Germinal center (tissue), 1 donor: ENCODE data around the gene RAB11FIP4.

Source experiments
- DNase-seq: peaks from one replicate; pipeline ENCODE4 v3.0.0; 2012; ENCODE audit warnings: mixed read lengths, low spot score

The RAB11FIP4 gene

DNA sequence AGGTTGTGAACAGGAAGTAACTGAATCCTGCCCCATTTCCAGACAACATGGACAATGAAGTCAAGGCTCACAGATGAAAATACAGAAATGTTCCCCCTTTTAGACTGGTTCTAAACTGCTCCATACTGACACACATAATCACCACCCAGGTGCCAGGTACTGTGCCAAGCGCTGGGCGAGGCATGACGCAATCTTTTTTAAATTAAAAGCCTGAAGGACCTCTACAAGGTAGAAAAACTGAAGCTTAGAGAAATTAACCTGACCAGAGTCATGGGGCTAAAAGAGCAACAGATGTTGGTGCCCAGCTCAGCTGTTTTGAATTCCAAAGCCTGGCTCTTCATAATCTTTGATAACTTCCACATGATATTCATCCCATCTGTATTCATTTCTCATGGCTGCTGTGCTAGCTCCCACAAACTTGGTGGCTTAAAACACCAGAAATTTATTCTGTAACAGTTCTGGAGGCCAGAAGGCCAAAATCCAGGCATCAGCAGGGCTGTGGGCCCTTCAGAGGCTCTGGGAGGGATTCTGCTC lies 4.9 kb upstream of the RAB11FIP4 start:
- DNase-seq = no peak

DNA sequence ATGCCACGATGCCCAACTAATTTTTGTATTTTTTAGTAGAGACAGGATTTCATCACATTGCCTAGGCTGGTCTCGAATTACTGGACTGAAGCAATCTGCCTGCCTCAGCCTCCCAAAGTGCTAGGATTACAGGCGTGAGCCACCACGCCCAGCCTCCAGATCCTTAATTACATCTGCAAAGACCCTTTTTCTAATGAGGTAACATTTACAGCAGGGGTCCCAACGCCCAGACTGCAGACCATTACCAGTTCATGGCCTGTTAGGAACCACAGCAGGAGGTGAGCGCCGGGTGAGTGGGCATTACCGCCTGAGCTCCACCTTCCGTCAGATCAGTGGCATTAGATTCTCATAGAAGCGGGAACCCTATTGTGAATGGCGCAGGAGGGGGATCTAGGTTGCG lies 4.0 kb upstream of the RAB11FIP4 start:
- no peak for DNase-seq

DNA sequence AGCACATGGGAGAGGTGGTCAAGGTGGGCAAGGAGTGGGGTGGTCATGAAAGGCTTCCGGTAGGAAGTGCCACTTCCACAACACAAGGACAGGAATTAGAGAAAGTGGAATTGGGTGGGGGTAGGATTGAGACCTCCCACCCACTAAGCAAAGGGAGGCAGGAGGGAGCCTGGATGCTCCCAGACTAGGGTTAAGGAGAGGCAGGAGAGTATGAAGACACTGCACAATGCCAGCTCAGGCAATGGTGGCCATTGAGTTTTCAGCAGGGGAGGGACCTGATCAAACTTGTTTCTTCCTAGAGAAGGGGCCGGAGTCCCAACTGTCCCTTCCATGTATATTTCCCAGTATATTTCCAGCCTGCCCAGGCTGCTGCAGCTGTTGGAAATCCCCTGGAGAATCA lies 3.1 kb upstream of the RAB11FIP4 start:
- no peak for DNase-seq

DNA sequence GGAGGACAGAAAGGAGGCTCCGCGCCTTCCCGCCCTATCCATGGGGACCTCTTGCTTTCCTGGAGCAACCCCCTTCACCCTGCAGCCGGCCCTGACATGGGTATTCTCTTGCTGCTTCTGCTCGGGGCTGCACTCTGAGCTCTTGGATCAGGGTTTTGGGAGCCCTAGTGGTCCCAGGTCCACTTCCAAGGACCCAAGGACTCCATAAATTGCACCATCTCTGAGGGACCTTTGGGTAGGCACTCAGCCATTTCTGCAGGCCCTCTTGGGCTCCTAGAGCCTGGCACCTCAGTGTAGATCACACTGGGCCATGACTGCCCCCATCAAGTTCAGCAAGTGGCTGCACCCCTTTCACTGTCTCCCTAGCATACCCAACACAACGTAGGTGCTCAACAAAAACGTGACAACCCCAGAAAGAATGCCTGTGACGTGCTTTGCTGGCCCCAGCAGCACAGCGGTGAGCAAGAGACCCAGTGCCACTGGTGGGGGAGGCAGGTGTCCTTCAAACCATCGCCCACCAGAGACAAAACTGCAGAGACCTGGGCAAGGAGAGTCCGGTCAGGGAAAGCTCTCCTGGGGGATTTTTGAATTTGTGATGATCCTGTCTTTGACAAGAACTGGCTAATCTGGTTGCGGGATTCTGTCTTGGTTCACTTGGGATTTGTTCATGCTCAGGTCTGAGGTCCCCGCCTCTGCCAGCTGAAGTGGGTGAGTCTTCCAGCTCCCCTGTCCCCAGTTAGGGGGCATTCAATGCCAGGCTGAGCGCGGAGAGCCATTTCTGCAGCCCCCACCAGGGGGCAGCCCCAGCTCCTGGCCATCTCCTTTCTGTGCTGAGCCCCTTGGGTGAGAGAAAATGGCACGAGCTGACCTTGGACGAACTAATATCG lies 2.5 kb upstream of the RAB11FIP4 start:
- DNase-seq = peak; percentile 81

DNA sequence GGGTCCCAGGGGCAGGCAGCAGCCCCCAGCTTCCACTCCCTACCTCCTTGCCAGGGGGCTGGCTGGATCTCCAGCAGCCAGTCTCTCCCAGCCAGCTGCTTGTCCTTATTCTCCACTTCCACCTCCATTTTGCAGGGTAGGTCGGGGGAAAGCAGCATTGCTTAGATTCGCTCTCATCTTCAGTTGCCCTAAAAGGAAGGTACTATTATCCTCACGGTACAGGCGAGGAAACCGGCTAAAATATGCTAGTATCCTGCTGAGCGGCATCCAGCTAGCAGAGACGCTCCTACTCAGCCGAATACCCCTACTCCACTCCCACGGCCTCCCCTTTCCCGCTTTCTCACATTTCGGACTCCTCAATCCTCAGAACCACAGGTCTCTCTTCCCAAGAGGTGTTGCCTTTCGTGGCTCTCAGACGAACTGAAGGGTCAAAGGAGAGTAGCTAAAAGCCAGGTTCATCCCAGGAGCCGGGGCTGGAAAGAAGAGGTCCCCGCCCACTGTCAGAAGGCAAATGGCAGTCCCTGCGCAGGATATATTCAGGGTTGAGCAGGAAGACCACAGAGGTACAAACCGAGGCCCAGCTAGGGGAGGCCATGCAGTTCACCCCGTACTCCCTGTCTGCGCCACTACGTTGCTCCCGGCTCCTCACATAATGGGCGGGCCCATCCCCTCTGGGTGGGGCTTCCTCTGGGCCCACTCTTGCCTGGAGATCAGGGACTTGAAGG lies 1.7 kb upstream of the RAB11FIP4 start:
- DNase-seq = no peak

DNA sequence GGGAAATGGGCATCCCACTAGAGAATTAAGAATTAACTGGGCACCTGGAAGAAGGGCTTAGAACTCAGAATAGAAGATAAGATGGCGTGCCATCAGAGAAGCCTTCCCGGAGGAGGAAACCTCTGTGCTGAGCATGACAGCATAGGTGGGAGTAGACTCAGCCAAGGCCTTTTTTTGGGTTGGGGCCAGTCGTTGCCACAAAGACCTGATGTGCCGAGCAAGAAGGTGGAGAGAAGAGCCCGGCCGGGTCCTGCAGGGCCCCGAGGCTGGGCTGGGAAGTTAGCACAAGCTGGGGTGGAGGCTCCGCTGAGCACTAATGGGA lies 1.1 kb upstream of the RAB11FIP4 start:
- no peak for DNase-seq

DNA sequence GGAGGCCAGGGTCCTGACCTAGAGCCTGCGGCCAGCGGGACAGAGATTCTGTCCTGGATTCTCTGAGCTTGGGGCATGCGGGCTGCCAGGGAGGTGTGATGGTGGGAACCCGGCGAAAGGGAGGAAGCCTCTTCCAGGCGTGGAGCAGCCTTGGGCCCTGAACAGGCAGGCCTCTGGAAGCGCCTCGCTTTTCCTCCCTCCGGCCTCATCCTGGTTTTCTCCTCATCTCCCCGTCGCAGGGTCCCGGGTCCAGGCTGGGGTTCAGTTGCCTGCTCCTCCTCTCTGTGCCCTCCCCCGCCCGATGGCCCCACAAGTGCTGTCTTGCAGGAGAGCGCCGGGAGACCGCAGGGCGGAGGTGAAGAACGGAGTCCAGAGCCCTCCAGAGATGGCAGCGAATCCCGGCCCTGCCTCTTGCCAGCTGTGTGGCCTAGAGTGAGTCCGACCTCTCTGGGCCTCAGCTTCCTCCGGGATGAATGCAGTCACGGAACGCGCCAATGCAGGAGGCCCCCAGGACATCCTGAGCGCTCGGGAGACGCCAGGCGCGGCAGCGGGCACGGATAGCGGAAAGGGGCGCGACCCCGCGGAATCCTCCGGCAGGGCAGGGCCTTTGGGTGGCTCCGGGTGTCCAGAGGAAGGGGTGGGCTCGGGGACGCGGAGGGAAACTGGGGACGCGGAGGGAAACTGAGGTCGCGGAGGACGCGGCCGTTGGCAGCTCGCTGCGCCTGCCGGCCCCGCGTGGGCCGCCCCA lies 553 bp upstream of the RAB11FIP4 start:
- DNase-seq = no peak

DNA sequence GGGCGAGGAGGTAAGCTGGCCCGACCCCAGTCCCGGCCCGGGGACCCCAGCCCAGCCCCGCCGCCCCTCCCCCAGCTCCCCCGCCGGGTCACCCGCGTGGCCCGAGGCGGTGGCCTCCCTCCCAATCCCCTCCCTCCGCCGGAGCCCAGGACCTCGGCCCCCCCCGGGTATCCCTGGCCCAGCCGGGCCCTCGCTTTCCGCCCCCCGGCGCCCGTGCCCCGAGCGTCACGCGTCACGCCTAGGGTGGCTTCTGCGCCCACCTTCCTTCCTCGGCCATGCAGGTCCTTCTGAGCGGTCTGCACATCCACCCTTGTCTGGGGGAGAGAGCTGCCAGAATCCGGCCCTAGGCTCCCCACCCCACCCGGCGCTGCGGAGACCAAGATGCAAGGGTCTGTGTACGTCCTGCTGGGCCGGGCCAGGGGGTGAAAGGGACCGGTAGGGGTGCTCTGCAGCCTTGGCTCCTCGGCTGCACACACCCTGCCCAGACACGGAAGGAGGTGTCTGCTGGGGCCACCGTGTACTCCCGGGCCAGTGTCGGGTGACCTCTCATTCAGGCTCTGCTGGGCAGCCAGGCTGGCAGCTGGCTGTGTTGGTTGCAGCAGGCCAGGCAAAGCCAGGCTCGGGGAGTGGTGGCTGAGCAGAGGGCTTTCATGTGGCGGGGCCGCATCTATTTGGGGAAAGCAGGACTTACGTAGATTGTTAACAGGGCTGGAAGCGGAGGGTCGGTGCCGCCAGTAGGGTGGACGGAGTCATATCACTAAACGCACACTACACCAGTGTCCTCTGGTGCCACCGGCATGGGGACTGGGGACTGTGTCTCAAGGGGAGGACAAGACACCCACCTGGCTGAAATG lies 754 bp downstream of the RAB11FIP4 start:
- no peak for DNase-seq

DNA sequence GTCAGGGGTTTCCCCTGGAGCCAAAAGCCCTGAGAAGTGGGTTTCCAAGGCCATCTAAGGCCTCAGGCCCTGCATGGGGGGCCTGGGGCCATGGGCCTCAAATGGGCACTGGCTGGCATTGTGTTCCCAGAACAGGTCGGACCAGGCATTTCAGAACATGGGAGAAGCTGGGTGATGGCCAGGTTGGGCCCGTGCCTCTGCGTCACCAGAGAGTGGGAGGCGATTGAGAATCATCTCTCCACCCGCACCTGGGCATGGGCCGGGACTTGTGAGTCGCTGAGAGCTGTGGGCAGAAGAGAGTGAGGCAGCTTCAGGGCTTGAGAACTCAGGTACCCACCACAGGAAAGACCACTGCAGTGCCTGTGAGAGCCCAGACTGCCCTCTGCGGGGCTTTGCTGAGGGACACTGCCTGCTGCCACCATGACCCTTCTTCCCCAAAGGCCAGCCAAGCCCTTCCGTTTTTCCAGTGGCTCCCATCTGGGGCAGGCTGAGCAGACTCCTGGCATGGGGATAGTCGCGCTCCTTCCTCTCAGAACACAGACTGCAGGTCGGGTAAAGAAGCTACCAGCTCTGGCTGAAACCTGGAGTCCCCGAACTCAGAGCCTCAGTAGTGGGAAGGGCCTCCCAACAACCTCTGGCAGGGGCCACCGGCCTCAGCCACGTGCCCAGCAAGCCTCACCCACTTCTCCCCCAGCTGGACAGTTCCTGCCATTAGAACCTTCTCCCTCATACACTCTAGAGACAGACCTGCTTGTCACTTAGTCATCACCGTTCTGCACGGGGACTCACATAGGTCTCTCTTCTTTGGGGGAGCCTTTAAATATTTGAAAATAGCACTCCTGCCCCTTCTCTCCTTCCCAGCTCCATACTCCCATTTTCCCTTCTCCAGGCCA lies 1.6 kb downstream of the RAB11FIP4 start:
- DNase-seq = no peak

DNA sequence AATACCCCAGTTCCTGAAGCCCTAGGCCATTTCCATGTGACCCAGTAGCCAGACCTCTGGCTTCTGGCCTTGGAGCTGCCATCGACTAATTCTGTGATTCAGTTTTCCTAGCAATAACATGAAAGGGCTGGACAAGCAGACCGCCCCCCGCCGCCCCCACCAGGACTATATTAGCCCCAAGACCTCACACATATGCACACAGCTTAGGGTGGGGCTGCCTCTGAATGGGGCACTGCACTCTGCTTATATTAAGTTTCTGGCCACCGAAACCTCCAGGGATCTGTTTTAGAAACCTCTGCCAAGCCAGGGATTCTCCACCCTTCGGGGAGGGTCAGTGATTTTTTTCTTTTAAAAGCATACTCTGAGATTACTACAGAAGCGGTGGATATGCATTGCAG lies 2.3 kb downstream of the RAB11FIP4 start:
- no peak for DNase-seq

DNA sequence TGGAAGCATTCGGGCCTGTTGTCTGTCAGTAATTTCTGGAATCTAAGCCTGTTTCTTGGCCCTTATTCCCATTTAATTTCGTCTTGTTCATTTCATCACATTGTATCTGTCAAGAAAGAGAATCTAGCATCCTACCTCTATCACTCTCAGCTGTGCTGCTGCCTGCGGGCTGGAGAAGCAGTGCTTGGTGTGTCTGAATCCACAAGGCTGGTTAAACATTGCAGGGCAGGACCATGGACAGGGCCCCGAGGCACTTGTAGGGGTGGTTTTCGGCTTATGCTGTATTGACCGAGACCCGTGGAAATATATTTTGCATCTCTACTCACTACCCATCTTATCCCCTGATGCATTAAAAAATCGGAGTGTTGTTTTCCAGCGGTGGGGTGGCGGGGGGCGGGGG lies 3.1 kb downstream of the RAB11FIP4 start:
- DNase-seq = peak; percentile 58

DNA sequence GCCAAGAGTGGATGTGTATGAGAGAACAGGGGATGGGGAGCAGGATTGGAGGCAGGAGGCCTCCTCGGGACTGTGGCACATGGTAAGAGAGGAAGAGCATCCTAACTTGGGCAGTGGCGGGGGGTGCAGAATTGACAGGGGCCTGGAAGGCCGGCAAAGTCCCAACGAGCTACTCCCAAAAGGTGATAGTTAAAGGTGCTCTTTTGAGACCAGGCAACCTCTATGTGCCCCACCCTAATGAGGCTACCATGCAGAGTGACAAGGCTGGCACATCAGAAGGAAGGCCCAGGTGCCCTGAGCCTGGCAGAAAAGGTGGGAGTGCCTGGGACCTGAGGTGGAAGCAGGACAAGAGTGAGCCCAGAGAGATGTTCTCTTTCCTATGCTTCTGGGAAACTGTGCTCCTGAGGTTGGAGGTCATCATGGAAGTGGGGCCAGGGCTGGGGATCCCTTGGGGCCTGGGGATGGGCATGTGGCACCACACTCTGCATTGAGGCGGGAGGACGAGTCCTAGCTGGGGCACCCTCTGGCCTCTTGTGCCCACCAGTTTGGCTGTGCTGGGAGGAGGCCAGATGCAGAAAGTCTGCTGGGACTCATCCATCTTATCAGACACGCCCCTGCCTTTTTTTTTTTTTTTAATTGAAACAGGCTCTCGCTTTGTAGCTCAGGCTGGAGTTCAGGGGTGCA lies 5.9 kb downstream of the RAB11FIP4 start:
- DNase-seq = no peak

DNA sequence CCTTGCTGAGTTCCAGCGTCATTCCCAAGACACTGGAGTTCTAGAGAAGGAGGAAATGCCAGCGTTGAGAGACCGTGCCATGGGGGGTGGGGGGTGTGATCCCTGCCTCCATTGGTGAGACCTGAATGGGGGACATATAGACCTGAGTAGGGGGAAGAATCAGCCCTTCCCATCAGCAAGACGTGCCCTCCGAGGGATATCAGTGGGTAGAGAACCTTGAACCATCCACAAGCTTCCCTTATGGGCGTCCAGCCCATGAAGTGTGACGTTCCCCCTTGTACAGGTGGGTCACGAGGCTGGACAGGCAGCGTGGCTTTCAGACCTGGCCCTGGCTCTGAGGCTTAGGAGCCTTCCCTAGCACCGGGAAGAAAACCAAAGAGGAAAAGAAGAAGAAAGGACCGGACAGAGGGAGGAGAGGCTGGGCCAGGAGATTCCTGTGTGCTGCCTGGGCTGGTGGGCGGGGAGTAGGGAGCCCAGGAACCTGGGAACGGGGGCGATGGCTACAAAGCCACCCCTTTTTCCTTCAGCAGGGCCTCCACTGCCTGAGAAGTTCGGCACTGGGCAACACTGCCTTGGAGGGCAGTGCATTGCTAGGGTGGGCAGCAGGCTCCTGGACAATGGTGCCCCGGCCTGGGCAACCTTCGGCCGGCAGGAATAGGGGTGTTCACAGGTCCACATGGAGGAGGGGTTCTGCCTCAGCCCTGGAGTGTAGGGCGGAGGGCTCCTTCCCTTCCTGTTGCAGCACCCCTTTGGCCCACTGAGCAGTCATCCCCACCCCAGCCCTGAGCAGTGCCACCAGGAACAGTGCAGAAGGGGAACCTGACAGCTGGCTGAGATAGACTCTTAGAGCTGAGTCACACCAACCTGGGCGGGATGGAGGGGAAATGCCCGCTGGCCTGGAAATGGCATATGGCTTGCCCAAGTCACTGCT lies 7.2 kb downstream of the RAB11FIP4 start:
- no peak for DNase-seq

DNA sequence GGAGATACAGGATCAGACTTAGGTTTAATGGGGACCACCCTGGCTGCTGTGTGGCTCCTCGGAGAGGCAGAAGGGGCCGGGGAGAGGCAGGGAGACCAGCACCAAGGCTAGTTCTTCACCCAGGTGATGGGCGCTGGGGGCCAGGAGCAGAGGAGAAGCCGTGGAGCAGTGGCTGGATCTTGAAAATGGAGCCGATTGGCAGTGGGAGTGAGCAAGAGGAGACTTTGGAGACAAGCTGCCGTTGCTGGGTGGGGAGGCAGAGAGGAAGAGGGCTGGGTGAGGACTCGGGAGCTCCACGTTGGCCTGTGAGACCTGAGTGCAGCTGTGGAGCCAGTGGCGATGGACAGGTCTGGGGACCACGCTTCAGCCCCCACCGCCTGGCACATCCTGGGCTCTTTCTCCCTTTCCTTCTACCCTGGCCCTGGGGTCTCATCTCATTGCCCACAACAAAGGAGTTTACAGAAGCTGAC lies 9.0 kb downstream of the RAB11FIP4 start:
- no peak for DNase-seq

DNA sequence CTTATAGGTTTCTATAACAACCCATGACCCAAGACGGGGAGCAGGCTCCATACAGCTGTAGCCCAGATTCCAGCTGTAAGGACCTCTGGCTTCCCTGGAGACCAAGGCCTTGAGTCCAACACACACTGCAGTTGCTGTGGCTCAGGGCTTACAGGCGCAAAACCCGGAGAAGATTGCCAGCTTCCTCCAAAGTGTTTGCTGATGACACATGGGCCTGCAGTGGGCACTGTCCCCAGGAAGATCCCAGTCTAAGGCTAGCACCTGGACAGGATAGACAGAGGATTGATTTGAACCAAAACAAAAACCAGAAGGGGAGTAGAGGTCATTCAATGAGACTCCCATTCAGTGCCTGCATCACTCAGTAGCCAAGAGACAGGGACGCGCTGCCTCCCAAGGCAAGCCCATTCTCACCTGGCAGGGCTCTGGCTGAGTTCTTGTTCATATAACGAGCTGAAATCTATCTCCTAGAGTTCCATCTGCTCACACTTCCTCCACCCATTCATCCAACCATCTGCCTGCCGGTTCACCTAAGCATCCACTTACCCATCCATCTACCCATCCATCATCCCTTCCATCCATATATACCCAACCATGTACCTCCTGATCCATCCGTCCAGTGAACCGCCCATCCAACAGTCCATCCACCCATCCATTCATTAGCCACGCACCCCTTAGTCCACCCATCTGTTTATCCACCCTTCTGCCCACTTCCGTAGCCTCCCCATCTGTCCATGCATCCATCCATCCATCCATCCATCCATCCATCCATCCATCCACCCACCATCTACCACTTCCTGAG lies 10.2 kb downstream of the RAB11FIP4 start:
- no peak for DNase-seq

DNA sequence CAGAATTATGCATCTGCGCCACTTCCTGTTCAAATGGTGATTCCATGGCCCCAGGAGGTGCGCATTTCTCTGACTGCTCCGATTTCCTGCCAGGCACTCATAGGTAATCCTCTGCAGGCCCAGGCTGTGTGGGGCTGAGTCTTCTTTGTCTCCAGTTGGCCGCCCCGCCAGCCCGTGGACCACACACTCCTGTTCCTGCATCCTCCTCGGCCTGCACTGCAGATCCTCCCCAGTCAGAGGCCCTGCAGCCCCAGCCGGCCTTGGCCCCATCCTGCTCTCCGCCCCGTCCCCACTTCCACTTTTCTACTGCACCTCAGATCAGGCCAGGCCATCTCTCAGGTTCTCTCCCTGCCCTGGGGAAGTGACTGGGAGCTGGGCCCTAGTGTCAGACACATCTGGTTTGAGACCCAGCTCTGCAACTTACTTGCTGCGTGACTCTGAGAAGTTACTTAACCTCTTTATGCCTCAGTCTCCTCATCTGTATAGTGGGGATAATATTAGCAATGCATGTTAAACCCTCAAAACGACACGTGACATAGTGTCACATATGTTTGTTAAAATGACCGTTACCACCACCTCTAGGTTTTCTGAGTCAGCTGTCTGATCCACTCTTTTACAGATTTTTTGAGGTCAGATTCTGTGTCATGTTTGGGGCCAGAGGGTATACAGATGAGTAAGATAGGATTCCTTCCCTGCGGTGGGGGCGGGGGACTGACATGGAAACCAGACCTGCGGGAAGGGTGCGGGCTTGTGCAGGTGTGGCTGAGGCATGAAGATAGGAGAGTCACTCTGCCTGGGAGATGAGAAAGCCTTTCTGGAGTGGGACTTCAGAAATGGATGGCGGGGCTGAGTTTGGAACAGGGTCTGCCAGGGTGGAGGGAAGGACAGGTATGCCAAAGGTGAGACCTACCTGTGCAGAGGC lies 12.8 kb downstream of the RAB11FIP4 start:
- no peak for DNase-seq

DNA sequence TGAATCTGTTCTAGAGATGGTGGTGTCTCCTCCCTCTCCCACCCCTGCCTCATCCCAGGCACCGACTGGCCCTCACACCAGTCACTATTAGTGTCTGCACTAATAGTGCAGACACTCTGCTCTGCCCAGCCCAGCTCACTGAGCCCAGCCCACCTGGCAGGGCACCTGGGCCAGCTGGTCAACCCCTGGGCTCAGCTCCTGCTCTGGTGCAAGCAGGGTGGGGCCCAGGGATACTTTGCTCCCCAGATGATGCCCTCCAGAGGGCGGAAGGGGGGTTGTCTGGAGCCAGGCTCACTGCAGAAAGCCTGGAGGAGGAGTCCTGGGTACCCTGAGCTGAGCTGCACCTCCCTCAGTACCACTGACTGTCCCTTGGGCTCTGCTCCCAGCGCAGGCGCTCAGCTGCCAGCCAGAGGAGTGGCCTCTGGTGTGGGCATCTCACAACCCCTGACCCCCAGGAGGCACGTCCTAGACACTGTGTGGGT lies 14.5 kb downstream of the RAB11FIP4 start:
- DNase-seq = no peak
